Panc1 (cell line): ENCODE results near the gene UBE2J2.
A peak's percentile ranks its signal among the peaks of the same experiment; 100 is the strongest.

Experiments
- CTCF ChIP-seq: fragments of 450-650 bp; IDR thresholded peaks from 2 replicates; pipeline ENCODE4 v1.5.1; 2017; ENCODE audit warnings: mild to moderate bottlenecking
- POLR2AphosphoS5 ChIP-seq: IDR thresholded peaks from 2 replicates; pipeline ENCODE4 v1.6.1; 2012; ENCODE audit warnings: mild to moderate bottlenecking, low read depth, low read length, moderate library complexity
- REST ChIP-seq, 2 experiments: IDR thresholded peaks; 2 replicates each; pipeline ENCODE4 v1.6.1; 2011 to 2012; ENCODE audit warnings: low read depth in 2 of 2, control low read depth in 1 of 2, low read length in 1 of 2, mild to moderate bottlenecking in 1 of 2, moderate library complexity in 1 of 2; ENCODE audit not compliant: insufficient read depth in 1 of 2

DNA sequence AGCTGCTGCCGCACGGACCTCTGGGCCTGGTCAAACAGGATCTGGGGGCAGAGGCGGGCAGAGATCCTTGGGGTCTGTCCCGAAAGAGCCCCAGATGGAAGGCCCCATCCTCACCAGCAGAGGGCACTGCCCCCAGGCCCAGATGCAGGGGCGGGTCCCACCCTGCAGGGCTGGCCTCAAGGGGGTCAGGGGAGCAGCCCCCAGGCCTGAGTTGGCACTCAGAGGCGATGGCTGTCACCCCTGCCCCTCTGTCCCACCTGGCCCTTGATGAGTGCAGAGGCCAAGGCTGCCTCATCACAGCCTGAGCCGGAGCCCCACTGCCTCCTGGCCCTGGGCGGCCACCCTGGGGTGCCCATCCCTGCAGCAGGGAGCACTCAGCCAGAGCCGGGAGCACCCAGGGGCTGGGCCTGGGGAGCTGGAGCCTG lies 28.4 kb upstream of the UBE2J2 start:
- peak; percentile 87 for TF ChIP-seq CTCF
- TF ChIP-seq POLR2AphosphoS5: no peak
- TF ChIP-seq REST (IDR thresholded peaks at IDR 0.05; ENCODE audit: insufficient read depth in 1 of 2, low read depth in 2 of 2, low read length in 1 of 2): no peak
